GM23338 (cell line): ENCODE measurements around the gene M1AP.

Experiments used
- EZH2 ChIP-seq: fragments of 200-600 bp; sonication (generic); IDR thresholded peaks from one replicate; pipeline ENCODE4 v1.8.0; 2017; ENCODE audit warnings: antibody characterized with exemption, mild to moderate bottlenecking, low read depth; ENCODE audit not compliant: unreplicated experiment
- POLR2AphosphoS5 ChIP-seq: IDR thresholded peaks from 2 replicates; pipeline ENCODE4 v1.6.1; 2016; ENCODE audit warnings: antibody characterized with exemption, low read depth
- TF ChIP-seq, protein P1 (sequence below), 2 experiments: fragments of 200-600 bp in 1 of 2; sonication (generic) in 1 of 2; conservative IDR thresholded peaks; 2 replicates each; pipeline versions ENCODE4 v1.5.1 to v1.6.1; 2016 to 2017; ENCODE audit warnings: antibody characterized with exemption in 2 of 2, low read depth in 2 of 2, mild to moderate bottlenecking in 2 of 2, moderate library complexity in 1 of 2
- TF ChIP-seq, protein P2 (sequence below): IDR thresholded peaks from one replicate; pipeline ENCODE4 v1.6.1; 2018; ENCODE audit warnings: antibody characterized with exemption; ENCODE audit not compliant: unreplicated experiment

DNA sequence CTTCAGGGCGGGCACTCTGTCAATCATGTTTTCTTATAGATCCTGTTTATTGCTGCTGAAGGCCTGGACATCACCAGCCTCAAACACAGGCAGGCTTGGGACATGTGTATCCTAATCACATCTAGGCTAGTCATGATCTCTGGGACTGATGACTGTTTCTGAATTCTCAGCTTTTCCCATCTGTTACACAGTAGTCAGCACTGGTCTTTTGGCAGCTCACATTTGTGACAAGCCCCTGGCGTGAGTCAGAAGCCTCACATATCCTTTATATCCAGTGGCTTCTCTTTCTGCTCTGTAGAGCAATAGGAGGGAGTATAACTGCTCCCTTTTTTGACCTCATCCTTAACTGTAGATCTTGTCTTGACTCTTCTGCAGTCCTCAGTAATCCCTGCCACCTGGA, 10.4 kb upstream of the M1AP start:
- TF ChIP-seq, protein P1, sequence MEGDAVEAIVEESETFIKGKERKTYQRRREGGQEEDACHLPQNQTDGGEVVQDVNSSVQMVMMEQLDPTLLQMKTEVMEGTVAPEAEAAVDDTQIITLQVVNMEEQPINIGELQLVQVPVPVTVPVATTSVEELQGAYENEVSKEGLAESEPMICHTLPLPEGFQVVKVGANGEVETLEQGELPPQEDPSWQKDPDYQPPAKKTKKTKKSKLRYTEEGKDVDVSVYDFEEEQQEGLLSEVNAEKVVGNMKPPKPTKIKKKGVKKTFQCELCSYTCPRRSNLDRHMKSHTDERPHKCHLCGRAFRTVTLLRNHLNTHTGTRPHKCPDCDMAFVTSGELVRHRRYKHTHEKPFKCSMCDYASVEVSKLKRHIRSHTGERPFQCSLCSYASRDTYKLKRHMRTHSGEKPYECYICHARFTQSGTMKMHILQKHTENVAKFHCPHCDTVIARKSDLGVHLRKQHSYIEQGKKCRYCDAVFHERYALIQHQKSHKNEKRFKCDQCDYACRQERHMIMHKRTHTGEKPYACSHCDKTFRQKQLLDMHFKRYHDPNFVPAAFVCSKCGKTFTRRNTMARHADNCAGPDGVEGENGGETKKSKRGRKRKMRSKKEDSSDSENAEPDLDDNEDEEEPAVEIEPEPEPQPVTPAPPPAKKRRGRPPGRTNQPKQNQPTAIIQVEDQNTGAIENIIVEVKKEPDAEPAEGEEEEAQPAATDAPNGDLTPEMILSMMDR (conservative IDR thresholded peaks at IDR 0.05; ENCODE audit: low read depth in 2 of 2), result no peak
- TF ChIP-seq EZH2 (no peak), POLR2AphosphoS5 (no peak)
- TF ChIP-seq, protein P2, sequence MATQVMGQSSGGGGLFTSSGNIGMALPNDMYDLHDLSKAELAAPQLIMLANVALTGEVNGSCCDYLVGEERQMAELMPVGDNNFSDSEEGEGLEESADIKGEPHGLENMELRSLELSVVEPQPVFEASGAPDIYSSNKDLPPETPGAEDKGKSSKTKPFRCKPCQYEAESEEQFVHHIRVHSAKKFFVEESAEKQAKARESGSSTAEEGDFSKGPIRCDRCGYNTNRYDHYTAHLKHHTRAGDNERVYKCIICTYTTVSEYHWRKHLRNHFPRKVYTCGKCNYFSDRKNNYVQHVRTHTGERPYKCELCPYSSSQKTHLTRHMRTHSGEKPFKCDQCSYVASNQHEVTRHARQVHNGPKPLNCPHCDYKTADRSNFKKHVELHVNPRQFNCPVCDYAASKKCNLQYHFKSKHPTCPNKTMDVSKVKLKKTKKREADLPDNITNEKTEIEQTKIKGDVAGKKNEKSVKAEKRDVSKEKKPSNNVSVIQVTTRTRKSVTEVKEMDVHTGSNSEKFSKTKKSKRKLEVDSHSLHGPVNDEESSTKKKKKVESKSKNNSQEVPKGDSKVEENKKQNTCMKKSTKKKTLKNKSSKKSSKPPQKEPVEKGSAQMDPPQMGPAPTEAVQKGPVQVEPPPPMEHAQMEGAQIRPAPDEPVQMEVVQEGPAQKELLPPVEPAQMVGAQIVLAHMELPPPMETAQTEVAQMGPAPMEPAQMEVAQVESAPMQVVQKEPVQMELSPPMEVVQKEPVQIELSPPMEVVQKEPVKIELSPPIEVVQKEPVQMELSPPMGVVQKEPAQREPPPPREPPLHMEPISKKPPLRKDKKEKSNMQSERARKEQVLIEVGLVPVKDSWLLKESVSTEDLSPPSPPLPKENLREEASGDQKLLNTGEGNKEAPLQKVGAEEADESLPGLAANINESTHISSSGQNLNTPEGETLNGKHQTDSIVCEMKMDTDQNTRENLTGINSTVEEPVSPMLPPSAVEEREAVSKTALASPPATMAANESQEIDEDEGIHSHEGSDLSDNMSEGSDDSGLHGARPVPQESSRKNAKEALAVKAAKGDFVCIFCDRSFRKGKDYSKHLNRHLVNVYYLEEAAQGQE, result no peak
